GM12872 (cell line): Measurements from ENCODE around the gene BASP1.

Experiments
- TF ChIP-seq, protein P1 (sequence below): IDR thresholded peaks from 3 replicates; pipeline ENCODE4 v1.5.1; 2011; ENCODE audit warnings: low read depth, mild to moderate bottlenecking, low read length, moderate library complexity; ENCODE audit not compliant: insufficient read depth

BASP1 gene

DNA sequence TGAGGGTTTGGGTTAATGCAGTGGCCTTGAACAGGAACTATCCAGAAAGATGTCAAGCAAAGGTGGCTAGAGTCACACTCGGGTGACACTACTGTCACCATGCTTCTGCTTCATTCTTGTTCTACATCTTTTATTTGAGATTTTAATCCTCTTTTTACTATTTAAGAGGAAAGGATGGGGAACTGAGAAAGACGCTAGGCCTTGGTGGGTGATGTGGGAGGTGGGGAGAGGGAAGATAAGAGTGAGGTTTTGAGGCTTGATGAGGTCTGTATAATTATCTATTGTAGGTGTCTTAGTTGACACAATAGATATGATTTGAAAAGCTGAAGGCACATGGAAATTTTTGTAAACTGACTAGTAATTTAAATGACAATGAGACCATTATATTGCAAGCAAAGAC lies 3.5 kb upstream of the BASP1 start:
- TF ChIP-seq, protein P1, sequence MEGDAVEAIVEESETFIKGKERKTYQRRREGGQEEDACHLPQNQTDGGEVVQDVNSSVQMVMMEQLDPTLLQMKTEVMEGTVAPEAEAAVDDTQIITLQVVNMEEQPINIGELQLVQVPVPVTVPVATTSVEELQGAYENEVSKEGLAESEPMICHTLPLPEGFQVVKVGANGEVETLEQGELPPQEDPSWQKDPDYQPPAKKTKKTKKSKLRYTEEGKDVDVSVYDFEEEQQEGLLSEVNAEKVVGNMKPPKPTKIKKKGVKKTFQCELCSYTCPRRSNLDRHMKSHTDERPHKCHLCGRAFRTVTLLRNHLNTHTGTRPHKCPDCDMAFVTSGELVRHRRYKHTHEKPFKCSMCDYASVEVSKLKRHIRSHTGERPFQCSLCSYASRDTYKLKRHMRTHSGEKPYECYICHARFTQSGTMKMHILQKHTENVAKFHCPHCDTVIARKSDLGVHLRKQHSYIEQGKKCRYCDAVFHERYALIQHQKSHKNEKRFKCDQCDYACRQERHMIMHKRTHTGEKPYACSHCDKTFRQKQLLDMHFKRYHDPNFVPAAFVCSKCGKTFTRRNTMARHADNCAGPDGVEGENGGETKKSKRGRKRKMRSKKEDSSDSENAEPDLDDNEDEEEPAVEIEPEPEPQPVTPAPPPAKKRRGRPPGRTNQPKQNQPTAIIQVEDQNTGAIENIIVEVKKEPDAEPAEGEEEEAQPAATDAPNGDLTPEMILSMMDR = no peak

DNA sequence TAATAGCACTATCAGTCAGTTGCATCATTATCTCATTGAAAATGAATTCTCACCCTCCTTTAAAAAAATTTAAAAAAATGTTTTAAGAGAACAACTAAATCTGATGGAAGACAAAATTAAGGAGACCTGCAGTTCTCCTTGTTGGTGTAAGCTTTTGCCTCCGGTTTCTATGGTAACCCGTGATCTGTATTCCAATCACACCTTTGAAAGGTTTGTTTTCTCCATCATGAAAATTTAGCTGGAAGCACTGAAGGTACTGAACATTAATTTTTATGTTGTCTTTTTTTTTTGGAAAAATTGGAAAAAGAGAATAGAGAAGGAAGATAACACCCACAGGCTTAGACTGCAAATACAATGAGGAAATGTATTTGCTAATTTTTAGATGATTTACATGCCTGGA lies 2.5 kb upstream of the BASP1 start:
- TF ChIP-seq, protein P1 = no peak

DNA sequence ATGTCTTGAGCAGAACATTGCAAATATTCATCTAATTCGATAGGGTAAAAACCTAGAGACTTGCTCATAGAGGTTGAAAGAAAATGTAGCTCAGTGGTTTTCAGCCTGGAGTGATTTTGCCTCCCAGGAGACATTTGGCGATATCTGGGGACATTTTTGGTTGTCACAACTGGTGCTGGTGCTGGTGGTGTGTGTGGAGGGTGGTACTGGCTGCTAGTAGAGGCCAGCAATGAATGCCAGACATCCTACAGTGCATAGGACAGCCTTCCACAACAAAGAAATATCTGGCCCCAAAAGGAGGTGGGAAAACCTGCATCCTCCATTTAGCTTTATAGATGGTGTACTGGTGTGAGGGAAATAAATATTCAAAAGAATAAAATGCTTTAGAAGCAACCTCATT lies 2.1 kb upstream of the BASP1 start:
- TF ChIP-seq, protein P1 = no peak

DNA sequence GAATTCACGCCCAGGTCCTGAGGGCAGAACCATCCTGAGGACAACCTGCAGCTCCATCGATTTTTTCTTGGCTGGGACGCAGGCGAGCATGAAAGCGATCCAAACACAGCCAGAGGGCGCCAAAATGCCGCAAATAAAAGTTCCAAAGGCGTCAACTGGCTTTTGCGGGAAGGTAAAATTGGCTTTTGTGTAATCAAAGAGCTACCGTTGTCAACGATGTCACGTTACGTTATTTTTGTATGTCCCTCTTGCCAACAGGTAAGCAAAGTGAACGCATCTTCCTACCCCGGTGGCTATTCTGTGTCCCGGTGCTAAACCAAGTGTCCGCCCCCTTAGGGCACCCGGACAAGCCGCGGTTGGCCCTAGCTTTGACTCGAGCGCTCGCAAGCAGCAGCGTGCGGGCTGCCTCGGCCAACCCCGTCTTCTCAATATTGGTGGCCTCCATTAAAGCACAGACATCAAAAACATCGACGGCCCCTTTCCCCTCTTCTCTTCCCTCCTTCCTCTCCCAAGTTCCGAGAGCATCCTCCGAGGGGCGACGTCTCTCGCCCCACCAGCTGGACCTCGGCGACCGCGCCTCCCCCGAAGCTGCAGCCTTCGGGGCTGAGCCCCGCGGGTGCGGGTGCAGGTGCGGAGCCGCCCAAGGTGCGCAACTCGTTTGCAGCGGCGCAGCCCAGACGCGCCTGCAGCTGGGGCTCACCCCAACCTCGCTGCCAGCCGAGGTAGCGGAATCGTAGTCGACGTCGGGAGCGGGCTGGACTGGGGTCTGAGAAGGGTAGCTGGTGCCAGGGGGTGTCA lies 1.1 kb upstream of the BASP1 start:
- TF ChIP-seq, protein P1 = peak; percentile 71

DNA sequence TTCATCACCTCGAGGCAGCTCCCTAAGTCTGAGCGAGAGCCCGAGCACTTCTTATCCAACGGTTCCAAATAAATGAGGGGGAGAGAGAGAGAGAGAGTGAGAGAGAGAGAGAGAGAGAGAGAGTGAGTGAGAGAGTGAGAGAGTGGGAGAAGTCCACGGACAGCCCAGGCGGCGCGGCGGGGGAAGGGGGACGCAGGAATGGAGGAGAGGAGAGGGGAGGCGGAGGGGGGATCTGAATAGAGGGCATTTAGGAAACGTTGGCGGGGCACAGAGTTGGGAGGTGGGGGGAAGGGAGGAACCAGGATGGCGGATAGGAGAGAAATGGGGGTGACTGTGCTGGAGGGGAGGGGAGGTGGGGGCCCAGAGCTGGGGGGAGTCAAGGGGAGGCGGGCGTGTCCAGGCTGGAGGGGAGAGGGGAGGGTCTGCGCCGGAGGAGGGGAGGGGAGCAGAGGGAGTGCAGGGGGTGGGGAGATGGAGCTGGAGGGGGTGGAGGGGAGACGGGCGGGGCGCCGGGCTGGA lies 398 bp upstream of the BASP1 start:
- TF ChIP-seq, protein P1 = no peak

DNA sequence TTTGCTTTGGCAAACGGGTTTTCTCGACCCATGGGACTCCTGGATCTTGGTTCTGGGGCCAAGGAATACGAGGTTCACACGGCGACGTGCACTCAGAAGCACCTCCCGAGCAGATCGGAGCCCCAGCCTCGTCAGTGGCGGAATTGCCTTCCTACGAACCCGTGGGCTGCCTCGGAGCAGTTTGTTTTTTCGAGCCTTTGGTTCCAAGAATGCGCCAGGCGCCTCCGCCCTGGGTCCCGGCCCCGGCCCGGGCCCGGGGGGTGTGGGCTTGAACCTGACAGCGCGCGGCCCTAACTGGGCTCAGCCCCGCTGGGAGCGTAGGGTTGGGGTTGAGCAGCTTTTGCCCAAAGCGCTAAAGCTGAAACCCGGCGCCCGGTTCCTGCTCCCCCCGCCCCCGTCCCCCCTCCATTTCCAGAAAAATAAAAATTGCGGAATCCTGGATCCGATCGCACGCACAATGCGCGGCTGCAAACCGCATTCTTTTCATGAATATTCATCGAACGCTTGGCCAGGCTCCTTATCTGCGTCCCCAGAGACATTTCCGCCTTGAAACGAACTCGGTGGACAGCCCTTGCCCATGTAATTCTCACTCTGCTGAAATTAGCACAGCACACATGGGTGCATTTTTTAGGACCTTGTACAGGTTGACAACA lies 1.0 kb downstream of the BASP1 start:
- TF ChIP-seq, protein P1 = no peak

DNA sequence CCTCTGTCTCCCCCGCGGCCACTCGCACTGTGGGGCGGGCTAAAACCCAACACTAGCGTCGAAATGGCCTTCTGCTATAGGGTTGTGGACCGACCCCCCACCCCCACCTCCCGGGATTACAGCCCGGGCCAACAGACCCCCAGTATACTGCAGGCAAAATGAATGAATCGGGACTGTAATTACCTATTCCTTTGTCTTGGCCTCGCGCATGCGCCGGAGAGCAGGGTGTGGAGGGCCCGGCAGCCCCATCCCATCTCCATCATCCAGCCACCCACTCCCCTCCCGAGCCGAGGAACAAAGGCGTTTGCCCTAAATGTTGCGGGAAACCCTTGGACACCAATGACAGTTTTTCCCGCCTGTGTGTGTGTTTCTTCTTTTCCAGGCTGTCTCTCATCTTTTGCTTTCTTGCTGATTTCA lies 1.6 kb downstream of the BASP1 start:
- TF ChIP-seq, protein P1 = no peak
